ENCODE results near the gene SESN1.
A peak's percentile ranks its signal among the peaks of the same experiment; 100 is the strongest.

SESN1 gene

GRCh38 chr6:109024368-109024767, 70.3 kb downstream of the SESN1 start:
- DNase-seq, result no peak

GRCh38 chr6:109023356-109023925, 71.2 kb downstream of the SESN1 start:
- peak in 1 of 2 donors; percentile 13 for DNase-seq

GRCh38 chr6:109021870-109022269, 72.8 kb downstream of the SESN1 start:
- no peak for DNase-seq

- no peak for DNase-seq
Measured at GRCh38 chr6:109019911-109020310, 74.7 kb downstream of the SESN1 start.

- no peak for DNase-seq
Measured at GRCh38 chr6:109015176-109015575, 79.5 kb downstream of the SESN1 start.

GRCh38 chr6:109014606-109015005, 80.0 kb downstream of the SESN1 start:
- DNase-seq, result no peak

- peak in 1 of 2 donors; percentile 80 for DNase-seq
Measured at GRCh38 chr6:109013656-109014305, 80.9 kb downstream of the SESN1 start.

GRCh38 chr6:109010705-109011102, 83.9 kb downstream of the SESN1 start:
- no peak for DNase-seq

GRCh38 chr6:109009962-109010704, 84.5 kb downstream of the SESN1 start:
- DNase-seq, result peak in 1 of 2 donors; percentile 4

GRCh38 chr6:109009236-109009961, 85.2 kb downstream of the SESN1 start:
- DNase-seq, result peak; percentile 62 to 65

- DNase-seq, result peak; percentile 18 to 39
Measured at GRCh38 chr6:109008537-109009235, 86.0 kb downstream of the SESN1 start.

- DNase-seq, result no peak
Measured at GRCh38 chr6:109008054-109008453, 86.6 kb downstream of the SESN1 start.

- no peak for DNase-seq
Measured at GRCh38 chr6:109007521-109007920, 87.1 kb downstream of the SESN1 start.

- DNase-seq, result no peak
Measured at GRCh38 chr6:109006818-109007217, 87.8 kb downstream of the SESN1 start.

GRCh38 chr6:109002882-109003281, 91.8 kb downstream of the SESN1 start:
- DNase-seq, result no peak

GRCh38 chr6:109002051-109002697, 92.5 kb downstream of the SESN1 start:
- DNase-seq, result no peak

- DNase-seq, result no peak
Measured at GRCh38 chr6:109001291-109001894, 93.3 kb downstream of the SESN1 start.

GRCh38 chr6:109000289-109000688, 94.4 kb downstream of the SESN1 start:
- no peak for DNase-seq

- DNase-seq, result no peak
Measured at GRCh38 chr6:108999428-108999827, 95.2 kb downstream of the SESN1 start.

GRCh38 chr6:108998485-108998884, 96.2 kb downstream of the SESN1 start:
- DNase-seq, result no peak

GRCh38 chr6:108996208-108996607, 98.4 kb downstream of the SESN1 start:
- DNase-seq, result no peak

GRCh38 chr6:108995296-108995695, 99.3 kb downstream of the SESN1 start:
- no peak for DNase-seq
